Measurements from ENCODE around the gene MDN1.

Gene MDN1

GRCh38 chr6:89803271-89803670, 16.3 kb downstream of the MDN1 start:
- H4K12ac ChIP-seq (ENCODE audit: low read depth, low read length), result no peak overlapping the region
- WGBS (ENCODE audit: extremely low coverage, insufficient coverage, insufficient read length), result no CpG with 5 or more reads among the region's 10 CpGs
- no peaks in the 10 kb centered on the region for H3K79me1 ChIP-seq (ENCODE audit: low read length)
- H2AK5ac ChIP-seq (ENCODE audit: low read length), result no peak overlapping the region
- no peak overlapping the region for H2BK12ac ChIP-seq (ENCODE audit: low read length)
- no peaks in the 10 kb centered on the region for H3K4me1 ChIP-seq (ENCODE audit: control insufficient read depth in 1 of 2, insufficient read depth in 2 of 2, low read length in 2 of 2)
- no peak overlapping the region for H4K91ac ChIP-seq (ENCODE audit: low read depth, low read length)
- DNase-seq, result no peak
- H3K14ac ChIP-seq (ENCODE audit: low read length), result no peak overlapping the region
- no peak overlapping the region for H3K4me2 ChIP-seq (ENCODE audit: low read length)
- no peak overlapping the region for H3K18ac ChIP-seq (ENCODE audit: low read length)
- H3K79me2 ChIP-seq (ENCODE audit: control insufficient read depth, insufficient read depth, low read length, poor library complexity), result peaks cover 2% of the 10 kb centered on the region
- H3K27me3 ChIP-seq (ENCODE audit: insufficient read depth, low read length), result no peaks in the 10 kb centered on the region
- no peaks in the 10 kb centered on the region for H3K9me3 ChIP-seq (ENCODE audit: insufficient read depth, low read depth, low read length)
- H3K36me3 ChIP-seq (ENCODE audit: control insufficient read depth in 1 of 2, insufficient read depth in 2 of 2, low read length in 2 of 2), result no peaks in the 10 kb centered on the region
- H3K23ac ChIP-seq (ENCODE audit: low read length), result no peak overlapping the region
- H3K27ac ChIP-seq (ENCODE audit: low read depth, low read length), result no peak overlapping the region
- H2BK120ac ChIP-seq (ENCODE audit: insufficient read depth, low read length, poor library complexity), result no peak overlapping the region
- H2BK5ac ChIP-seq (ENCODE audit: low read depth, low read length, poor library complexity), result no peak overlapping the region
- H3K4me3 ChIP-seq (ENCODE audit: low read depth, low read length), result no peak overlapping the region
- no peak overlapping the region for H4K8ac ChIP-seq (ENCODE audit: low read depth, low read length)
- no peak overlapping the region for H2AFZ ChIP-seq (ENCODE audit: insufficient read depth, low read length, poor library complexity)
- H3K4ac ChIP-seq (ENCODE audit: low read depth, low read length), result no peak overlapping the region
- no peak overlapping the region for H3K9ac ChIP-seq (ENCODE audit: low read length)

- Histone ChIP-seq H3K18ac (ENCODE audit: low read length) (no peak overlapping the region), H3K9ac (ENCODE audit: low read length) (no peak overlapping the region), H3K4me2 (ENCODE audit: low read length) (no peak overlapping the region), H3K23ac (ENCODE audit: low read length) (no peak overlapping the region), H4K91ac (ENCODE audit: low read depth, low read length) (no peak overlapping the region), H3K27me3 (ENCODE audit: insufficient read depth, low read length) (no peaks in the 10 kb centered on the region), H4K8ac (ENCODE audit: low read depth, low read length) (no peak overlapping the region), H3K36me3 (ENCODE audit: control insufficient read depth in 1 of 2, insufficient read depth in 2 of 2, low read length in 2 of 2) (peaks cover 0 to 2% of the 10 kb centered on the region in 2 experiments), H3K79me1 (ENCODE audit: low read length) (no peaks in the 10 kb centered on the region), H3K27ac (ENCODE audit: low read depth, low read length) (no peak overlapping the region), H3K9me3 (ENCODE audit: insufficient read depth, low read depth, low read length) (no peaks in the 10 kb centered on the region), H2AFZ (ENCODE audit: insufficient read depth, low read length, poor library complexity) (no peak overlapping the region), H2BK5ac (ENCODE audit: low read depth, low read length, poor library complexity) (no peak overlapping the region), H3K79me2 (ENCODE audit: control insufficient read depth, insufficient read depth, low read length, poor library complexity) (no peaks in the 10 kb centered on the region), H3K14ac (ENCODE audit: low read length) (no peak overlapping the region), H3K4ac (ENCODE audit: low read depth, low read length) (no peak overlapping the region), H2AK5ac (ENCODE audit: low read length) (no peak overlapping the region), H3K4me1 (ENCODE audit: control insufficient read depth in 1 of 2, insufficient read depth in 2 of 2, low read length in 2 of 2) (no peaks in the 10 kb centered on the region), H3K4me3 (ENCODE audit: low read depth, low read length) (no peak overlapping the region), H4K12ac (ENCODE audit: low read depth, low read length) (no peak overlapping the region), H2BK120ac (ENCODE audit: insufficient read depth, low read length, poor library complexity) (no peak overlapping the region), H2BK12ac (ENCODE audit: low read length) (no peak overlapping the region)
- no CpG with 5 or more reads among the region's 2 CpGs for WGBS (ENCODE audit: extremely low coverage, insufficient coverage, insufficient read length)
- DNase-seq, result no peak
Measured at GRCh38 chr6:89799756-89800155, 19.8 kb downstream of the MDN1 start.

- Histone ChIP-seq H3K27me3 (ENCODE audit: insufficient read depth, low read length) (no peaks in the 10 kb centered on the region), H4K8ac (ENCODE audit: low read depth, low read length) (no peak overlapping the region), H2BK5ac (ENCODE audit: low read depth, low read length, poor library complexity) (no peak overlapping the region), H3K18ac (ENCODE audit: low read length) (no peak overlapping the region), H3K4ac (ENCODE audit: low read depth, low read length) (no peak overlapping the region), H3K9me3 (ENCODE audit: insufficient read depth, low read depth, low read length) (no peaks in the 10 kb centered on the region), H2BK12ac (ENCODE audit: low read length) (no peak overlapping the region), H3K14ac (ENCODE audit: low read length) (no peak overlapping the region), H4K12ac (ENCODE audit: low read depth, low read length) (no peak overlapping the region), H3K27ac (ENCODE audit: low read depth, low read length) (no peak overlapping the region), H3K36me3 (ENCODE audit: control insufficient read depth in 1 of 2, insufficient read depth in 2 of 2, low read length in 2 of 2) (peaks cover 2 to 3% of the 10 kb centered on the region in 2 experiments), H4K91ac (ENCODE audit: low read depth, low read length) (no peak overlapping the region), H3K4me1 (ENCODE audit: control insufficient read depth in 1 of 2, insufficient read depth in 2 of 2, low read length in 2 of 2) (no peaks in the 10 kb centered on the region), H3K4me2 (ENCODE audit: low read length) (no peak overlapping the region), H3K79me1 (ENCODE audit: low read length) (no peaks in the 10 kb centered on the region), H3K9ac (ENCODE audit: low read length) (no peak overlapping the region), H3K4me3 (ENCODE audit: low read depth, low read length) (no peak overlapping the region), H2AFZ (ENCODE audit: insufficient read depth, low read length, poor library complexity) (no peak overlapping the region), H3K79me2 (ENCODE audit: control insufficient read depth, insufficient read depth, low read length, poor library complexity) (no peaks in the 10 kb centered on the region), H3K23ac (ENCODE audit: low read length) (no peak overlapping the region), H2AK5ac (ENCODE audit: low read length) (no peak overlapping the region), H2BK120ac (ENCODE audit: insufficient read depth, low read length, poor library complexity) (no peak overlapping the region)
- WGBS (ENCODE audit: extremely low coverage, insufficient coverage, insufficient read length), result no CpG with 5 or more reads among the region's 8 CpGs
- no peak for DNase-seq
Measured at GRCh38 chr6:89799096-89799495, 20.5 kb downstream of the MDN1 start.

- H4K91ac ChIP-seq (ENCODE audit: low read depth, low read length), result no peak overlapping the region
- no peak overlapping the region for H3K4me2 ChIP-seq (ENCODE audit: low read length)
- no peaks in the 10 kb centered on the region for H3K79me1 ChIP-seq (ENCODE audit: low read length)
- H3K79me2 ChIP-seq (ENCODE audit: control insufficient read depth, insufficient read depth, low read length, poor library complexity), result no peaks in the 10 kb centered on the region
- no peak overlapping the region for H2AK5ac ChIP-seq (ENCODE audit: low read length)
- no peak overlapping the region for H2BK5ac ChIP-seq (ENCODE audit: low read depth, low read length, poor library complexity)
- no peak overlapping the region for H2AFZ ChIP-seq (ENCODE audit: insufficient read depth, low read length, poor library complexity)
- no CpG with 5 or more reads among the region's 7 CpGs for WGBS (ENCODE audit: extremely low coverage, insufficient coverage, insufficient read length)
- H4K12ac ChIP-seq (ENCODE audit: low read depth, low read length), result no peak overlapping the region
- H3K9ac ChIP-seq (ENCODE audit: low read length), result no peak overlapping the region
- H3K9me3 ChIP-seq (ENCODE audit: insufficient read depth, low read depth, low read length), result no peaks in the 10 kb centered on the region
- no peak for DNase-seq
- H4K8ac ChIP-seq (ENCODE audit: low read depth, low read length), result no peak overlapping the region
- no peaks in the 10 kb centered on the region for H3K27me3 ChIP-seq (ENCODE audit: insufficient read depth, low read length)
- peaks cover 7 to 9% of the 10 kb centered on the region in 2 experiments for H3K36me3 ChIP-seq (ENCODE audit: control insufficient read depth in 1 of 2, insufficient read depth in 2 of 2, low read length in 2 of 2)
- no peak overlapping the region for H3K23ac ChIP-seq (ENCODE audit: low read length)
- no peak overlapping the region for H2BK12ac ChIP-seq (ENCODE audit: low read length)
- H2BK120ac ChIP-seq (ENCODE audit: insufficient read depth, low read length, poor library complexity), result no peak overlapping the region
- no peak overlapping the region for H3K14ac ChIP-seq (ENCODE audit: low read length)
- no peak overlapping the region for H3K4ac ChIP-seq (ENCODE audit: low read depth, low read length)
- H3K4me3 ChIP-seq (ENCODE audit: low read depth, low read length), result no peak overlapping the region
- no peak overlapping the region for H3K27ac ChIP-seq (ENCODE audit: low read depth, low read length)
- H3K4me1 ChIP-seq (ENCODE audit: control insufficient read depth in 1 of 2, insufficient read depth in 2 of 2, low read length in 2 of 2), result no peaks in the 10 kb centered on the region
- no peak overlapping the region for H3K18ac ChIP-seq (ENCODE audit: low read length)
Measured at GRCh38 chr6:89797317-89797716, 22.3 kb downstream of the MDN1 start.

All from trophoblast cell (in vitro differentiated cells and primary cell).